ENCODE data around the gene MAP3K13. TPM values are rescaled to one million over a fixed set of nuclear protein-coding genes. Genes with fewer than 3 reads are reported as not detected.
"Not testable (repeated sequence)": the region's sequence is repeated elsewhere in the genome, so short reads cannot be mapped to it uniquely, and the experiment has no call there.

Gene MAP3K13
- total RNA-seq, 1 experiment from 2014 or later, result 21.0 TPM

DNA sequence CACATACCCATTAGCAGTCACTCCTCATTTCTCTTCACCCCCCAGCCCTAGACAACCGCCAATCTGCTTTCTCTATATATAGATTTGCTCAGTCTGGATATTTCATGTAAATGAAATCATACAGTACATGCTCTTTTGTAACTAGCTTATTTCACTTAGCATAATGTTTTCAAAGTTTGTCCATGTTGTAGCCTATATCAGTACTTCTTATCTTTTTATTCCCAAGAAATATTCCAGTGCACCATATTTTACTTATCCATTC lies 3.1 kb downstream of the MAP3K13 start (continued):
- TF ChIP-seq, protein P1, sequence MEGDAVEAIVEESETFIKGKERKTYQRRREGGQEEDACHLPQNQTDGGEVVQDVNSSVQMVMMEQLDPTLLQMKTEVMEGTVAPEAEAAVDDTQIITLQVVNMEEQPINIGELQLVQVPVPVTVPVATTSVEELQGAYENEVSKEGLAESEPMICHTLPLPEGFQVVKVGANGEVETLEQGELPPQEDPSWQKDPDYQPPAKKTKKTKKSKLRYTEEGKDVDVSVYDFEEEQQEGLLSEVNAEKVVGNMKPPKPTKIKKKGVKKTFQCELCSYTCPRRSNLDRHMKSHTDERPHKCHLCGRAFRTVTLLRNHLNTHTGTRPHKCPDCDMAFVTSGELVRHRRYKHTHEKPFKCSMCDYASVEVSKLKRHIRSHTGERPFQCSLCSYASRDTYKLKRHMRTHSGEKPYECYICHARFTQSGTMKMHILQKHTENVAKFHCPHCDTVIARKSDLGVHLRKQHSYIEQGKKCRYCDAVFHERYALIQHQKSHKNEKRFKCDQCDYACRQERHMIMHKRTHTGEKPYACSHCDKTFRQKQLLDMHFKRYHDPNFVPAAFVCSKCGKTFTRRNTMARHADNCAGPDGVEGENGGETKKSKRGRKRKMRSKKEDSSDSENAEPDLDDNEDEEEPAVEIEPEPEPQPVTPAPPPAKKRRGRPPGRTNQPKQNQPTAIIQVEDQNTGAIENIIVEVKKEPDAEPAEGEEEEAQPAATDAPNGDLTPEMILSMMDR (IDR thresholded peaks at IDR 0.05 in 2 of 3, conservative IDR thresholded peaks at IDR 0.05 in 1 of 3; ENCODE audit: borderline replicate concordance in 1 of 3, insufficient read depth in 1 of 3, low read depth in 2 of 3, low read length in 2 of 3), result no peak
- TF ChIP-seq EZH2phosphoT487 (IDR thresholded peaks at IDR 0.05; ENCODE audit: borderline replicate concordance) (no peak), POLR2AphosphoS5 (IDR thresholded peaks at IDR 0.05; ENCODE audit: low read depth, low read length) (no peak)

DNA sequence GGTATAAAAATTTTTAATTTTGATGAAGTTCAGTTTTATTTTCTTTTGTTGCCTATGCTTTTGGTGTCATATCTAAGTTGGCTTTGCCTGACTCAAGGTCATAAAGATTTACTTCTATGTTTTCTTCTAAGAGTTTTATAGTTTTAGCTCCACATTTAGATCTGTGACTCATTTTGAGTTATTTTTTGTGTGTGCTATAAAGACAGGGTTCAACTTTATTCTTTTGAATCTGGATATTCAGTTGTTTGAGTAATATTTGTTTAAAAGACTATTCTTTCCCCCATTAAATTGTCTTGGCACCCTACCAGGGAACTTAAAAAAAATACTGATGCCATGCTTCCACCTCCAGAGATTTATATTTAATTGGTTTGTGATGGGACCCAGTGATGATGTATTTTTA lies 4.0 kb downstream of the MAP3K13 start:
- Histone ChIP-seq H3K27me3 (ENCODE audit: insufficient read depth, low read length) (no peaks in the 10 kb centered on the region), H3K27ac (ENCODE audit: low read depth, low read length) (no peak overlapping the region), H3K4me3 (replicated peaks in 1 of 2; ENCODE audit: low read depth in 1 of 2, low read length in 2 of 2) (no peak overlapping the region), H3K36me3 (ENCODE audit: control insufficient read depth in 1 of 2, insufficient read depth in 2 of 2, low read length in 2 of 2) (no peaks in the 10 kb centered on the region), H3K79me2 (ENCODE audit: insufficient read depth, low read length) (no peaks in the 10 kb centered on the region), H3K4me2 (ENCODE audit: low read length) (no peak overlapping the region), H3K4me1 (ENCODE audit: control insufficient read depth in 1 of 2, insufficient read depth in 2 of 2, low read length in 2 of 2) (peaks cover 0 to 8% of the 10 kb centered on the region in 2 experiments; a peak in 1 of 4 replicates), H3K9ac (ENCODE audit: low read length) (no peak overlapping the region), H4K20me1 (ENCODE audit: insufficient read depth) (no peaks in the 10 kb centered on the region), H3K9me3 (ENCODE audit: control insufficient read depth in 1 of 2, insufficient read depth in 1 of 2, low read depth in 1 of 2, low read length in 2 of 2) (no peaks in the 10 kb centered on the region), H3K9me2 (ENCODE audit: insufficient read depth) (no peaks in the 10 kb centered on the region), H2AFZ (ENCODE audit: low read depth, low read length, poor library complexity, severe bottlenecking) (no peak overlapping the region)
- TF ChIP-seq EZH2 (IDR thresholded peaks at IDR 0.05), result no peak
- no peak for TF ChIP-seq POLR2AphosphoS5 (IDR thresholded peaks at IDR 0.05; ENCODE audit: low read depth, low read length)
- TF ChIP-seq, protein P2, sequence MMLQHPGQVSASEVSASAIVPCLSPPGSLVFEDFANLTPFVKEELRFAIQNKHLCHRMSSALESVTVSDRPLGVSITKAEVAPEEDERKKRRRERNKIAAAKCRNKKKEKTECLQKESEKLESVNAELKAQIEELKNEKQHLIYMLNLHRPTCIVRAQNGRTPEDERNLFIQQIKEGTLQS (IDR thresholded peaks at IDR 0.05), result no peak
- TF ChIP-seq SP1 (IDR thresholded peaks at IDR 0.05; ENCODE audit: low read depth), result no peak
- no peak for TF ChIP-seq CEBPB (IDR thresholded peaks at IDR 0.05; ENCODE audit: low read depth)
- no peak for TF ChIP-seq FOSL1 (IDR thresholded peaks at IDR 0.05; ENCODE audit: low read depth)
- TF ChIP-seq, protein P3, sequence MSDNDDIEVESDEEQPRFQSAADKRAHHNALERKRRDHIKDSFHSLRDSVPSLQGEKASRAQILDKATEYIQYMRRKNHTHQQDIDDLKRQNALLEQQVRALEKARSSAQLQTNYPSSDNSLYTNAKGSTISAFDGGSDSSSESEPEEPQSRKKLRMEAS (IDR thresholded peaks at IDR 0.05), result no peak
- TF ChIP-seq EZH2phosphoT487 (IDR thresholded peaks at IDR 0.05; ENCODE audit: borderline replicate concordance), result no peak
- CTCF ChIA-PET, result no interaction called here
- RAD21 ChIA-PET (ENCODE audit: low non-redundant PET in 1 of 2, low total read pairs in 2 of 2, uncharacterized antibody in 2 of 2, unreplicated experiment in 2 of 2), result no interaction called here
- BruUV-seq (replicated peaks), result no TSS peak
- intact Hi-C loops (cut with micrococcal nuclease), result no loop called here
- DNase-seq (ENCODE audit: low read depth, low spot score) (no peak), ATAC-seq (no peak)
- POLR2A ChIA-PET, result no interaction called here

DNA sequence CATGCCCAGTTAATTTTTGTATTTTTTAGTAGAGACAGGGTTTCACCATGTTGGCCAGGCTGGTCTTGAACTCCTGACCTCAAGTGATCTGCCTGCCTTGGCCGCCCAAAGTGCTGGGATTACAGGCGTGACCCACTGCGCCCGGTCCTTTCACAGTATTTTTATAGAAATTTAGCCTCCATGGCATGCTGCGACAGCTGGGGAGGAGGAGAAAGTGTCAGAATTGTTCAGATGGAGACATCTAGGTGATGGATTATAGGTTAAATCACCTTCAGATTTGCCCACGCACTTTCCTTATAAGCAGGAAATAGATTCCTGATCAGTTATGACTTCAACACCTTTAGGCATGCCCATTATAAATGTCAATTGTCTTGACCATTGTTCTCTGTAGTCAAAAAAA lies 7.4 kb downstream of the MAP3K13 start:
- H3K27ac ChIP-seq (ENCODE audit: low read depth, low read length); BruUV-seq (replicated peaks); intact Hi-C loops (cut with micrococcal nuclease): not testable (repeated sequence)

More for the DNA sequence above, 7.4 kb downstream of the MAP3K13 start:
- CTCF ChIA-PET; H2AFZ ChIP-seq (ENCODE audit: low read depth, low read length, poor library complexity, severe bottlenecking); H3K9me3 ChIP-seq (ENCODE audit: control insufficient read depth in 1 of 2, insufficient read depth in 1 of 2, low read depth in 1 of 2, low read length in 2 of 2); DNase-seq (ENCODE audit: low read depth, low spot score); H3K79me2 ChIP-seq (ENCODE audit: insufficient read depth, low read length); H3K4me1 ChIP-seq (ENCODE audit: control insufficient read depth in 1 of 2, insufficient read depth in 2 of 2, low read length in 2 of 2); POLR2A ChIA-PET; H3K4me2 ChIP-seq (ENCODE audit: low read length); H3K36me3 ChIP-seq (ENCODE audit: control insufficient read depth in 1 of 2, insufficient read depth in 2 of 2, low read length in 2 of 2); H4K20me1 ChIP-seq (ENCODE audit: insufficient read depth); H3K4me3 ChIP-seq (replicated peaks in 1 of 2; ENCODE audit: low read depth in 1 of 2, low read length in 2 of 2); ATAC-seq; RAD21 ChIA-PET (ENCODE audit: low non-redundant PET in 1 of 2, low total read pairs in 2 of 2, uncharacterized antibody in 2 of 2, unreplicated experiment in 2 of 2); H3K9ac ChIP-seq (ENCODE audit: low read length); H3K9me2 ChIP-seq (ENCODE audit: insufficient read depth); H3K27me3 ChIP-seq (ENCODE audit: insufficient read depth, low read length): not testable (repeated sequence)

Data from HCT116 (cell line).